DOHH2 (cell line): ENCODE measurements around the gene TSSK1B.

ENCODE experiments used
- H3F3A ChIP-seq: fragments of 200-600 bp; sonication (generic), shearing (Covaris generic); 2 replicates; pipeline ENCODE4 v1.6.0; 2016; ENCODE audit warnings: antibody characterized with exemption, mild to moderate bottlenecking; ENCODE audit not compliant: control insufficient read depth, insufficient read depth
- H3K27ac ChIP-seq: fragments of 200-600 bp; sonication (generic); 2 replicates; pipeline ENCODE4 v1.5.1; 2014; ENCODE audit warnings: low read depth, mild to moderate bottlenecking, low read length, moderate library complexity
- H3K27me3 ChIP-seq: fragments of 200-600 bp; sonication (generic); 2 replicates; pipeline ENCODE4 v1.6.1; 2014; ENCODE audit warnings: mild to moderate bottlenecking, low read length, mixed read lengths; ENCODE audit not compliant: control insufficient read depth
- H3K36me3 ChIP-seq: fragments of 200-600 bp; sonication (generic); 2 replicates; pipeline ENCODE4 v1.6.1; 2014; ENCODE audit warnings: mild to moderate bottlenecking, low read length, moderate library complexity, mixed read lengths; ENCODE audit not compliant: control insufficient read depth
- H3K4me1 ChIP-seq: fragments of 200-600 bp; sonication (generic); 2 replicates; pipeline ENCODE4 v1.6.1; 2014; ENCODE audit warnings: mild to moderate bottlenecking, low read length, mixed read lengths; ENCODE audit not compliant: control insufficient read depth
- H3K4me2 ChIP-seq: fragments of 200-600 bp; sonication (generic); 2 replicates; pipeline ENCODE4 v1.6.0; 2014; ENCODE audit warnings: mild to moderate bottlenecking, low read length, moderate library complexity
- H3K4me3 ChIP-seq: fragments of 200-600 bp; sonication (generic); 2 replicates; pipeline ENCODE4 v1.5.1; 2014; ENCODE audit warnings: mild to moderate bottlenecking, low read length, mixed read lengths
- H3K79me2 ChIP-seq: fragments of 200-600 bp; sonication (generic); 2 replicates; pipeline ENCODE4 v1.6.1; 2014; ENCODE audit warnings: mild to moderate bottlenecking, low read length, mixed read lengths; ENCODE audit not compliant: control insufficient read depth
- H3K9me2 ChIP-seq: fragments of 200-600 bp; sonication (generic); replicated peaks from 2 replicates; pipeline ENCODE4 v1.6.1; 2014; ENCODE audit warnings: mild to moderate bottlenecking, low read length, mixed read lengths; ENCODE audit not compliant: control insufficient read depth
- H3K9me3 ChIP-seq: fragments of 200-600 bp; sonication (generic); 2 replicates; pipeline ENCODE4 v1.6.1; 2014; ENCODE audit warnings: antibody characterized with exemption, low read length, mixed read lengths; ENCODE audit not compliant: control insufficient read depth, insufficient read depth
- H4K20me1 ChIP-seq: fragments of 200-600 bp; sonication (generic); 2 replicates; pipeline ENCODE4 v1.6.0; 2014; ENCODE audit warnings: low read depth, mild to moderate bottlenecking, antibody characterized with exemption, low read length, moderate library complexity; ENCODE audit not compliant: control insufficient read depth, insufficient read depth
- CTCF ChIP-seq: fragments of 200-600 bp; sonication (generic); IDR thresholded peaks from one replicate; pipeline ENCODE4 v1.5.1; 2014; ENCODE audit warnings: antibody characterized with exemption, mild to moderate bottlenecking, low read depth, low read length; ENCODE audit not compliant: poor library complexity, severe bottlenecking
- EZH2phosphoT487 ChIP-seq: fragments of 200-600 bp; sonication (generic); IDR thresholded peaks from 2 replicates; pipeline ENCODE4 v1.6.1; 2017; ENCODE audit warnings: borderline replicate concordance, mild to moderate bottlenecking, antibody characterized with exemption, low read length, moderate library complexity, mixed read lengths

The TSSK1B gene

GRCh38 chr5:113433071-113433470, 1.7 kb downstream of the TSSK1B start:
- no peak overlapping the region for H3K27ac ChIP-seq
- H3K4me2 ChIP-seq, result no peak overlapping the region
- no peaks in the 10 kb centered on the region for H4K20me1 ChIP-seq
- H3K9me3 ChIP-seq, result no peaks in the 10 kb centered on the region
- H3K27me3 ChIP-seq, result no peaks in the 10 kb centered on the region
- H3F3A ChIP-seq, result no peaks in the 10 kb centered on the region
- no peak overlapping the region for H3K4me3 ChIP-seq
- H3K79me2 ChIP-seq, result no peaks in the 10 kb centered on the region
- H3K36me3 ChIP-seq, result no peaks in the 10 kb centered on the region
- no peaks in the 10 kb centered on the region for H3K4me1 ChIP-seq
- no peaks in the 10 kb centered on the region for H3K9me2 ChIP-seq
- no peak for TF ChIP-seq CTCF
- no peak for TF ChIP-seq EZH2phosphoT487

- H3K4me2 ChIP-seq, result no peak overlapping the region
- no peak overlapping the region for H3K27ac ChIP-seq
- no peaks in the 10 kb centered on the region for H3K79me2 ChIP-seq
- no peaks in the 10 kb centered on the region for H3F3A ChIP-seq
- H3K9me3 ChIP-seq, result no peaks in the 10 kb centered on the region
- TF ChIP-seq EZH2phosphoT487 (no peak), CTCF (no peak)
- H3K4me1 ChIP-seq, result no peaks in the 10 kb centered on the region
- no peaks in the 10 kb centered on the region for H4K20me1 ChIP-seq
- no peaks in the 10 kb centered on the region for H3K9me2 ChIP-seq
- H3K4me3 ChIP-seq, result no peak overlapping the region
- H3K27me3 ChIP-seq, result no peaks in the 10 kb centered on the region
- H3K36me3 ChIP-seq, result no peaks in the 10 kb centered on the region
These were observed 6.8 kb downstream of the TSSK1B start for GRCh38 chr5:113427871-113428574.

GRCh38 chr5:113425909-113426308, 8.9 kb downstream of the TSSK1B start:
- H3K9me3 ChIP-seq, result no peaks in the 10 kb centered on the region
- H3K36me3 ChIP-seq, result no peaks in the 10 kb centered on the region
- H3K4me3 ChIP-seq, result no peak overlapping the region
- no peaks in the 10 kb centered on the region for H3K4me1 ChIP-seq
- no peaks in the 10 kb centered on the region for H3K79me2 ChIP-seq
- TF ChIP-seq EZH2phosphoT487, result no peak
- no peak overlapping the region for H3K27ac ChIP-seq
- no peaks in the 10 kb centered on the region for H3F3A ChIP-seq
- H4K20me1 ChIP-seq, result no peaks in the 10 kb centered on the region
- H3K27me3 ChIP-seq, result no peaks in the 10 kb centered on the region
- no peak overlapping the region for H3K4me2 ChIP-seq
- H3K9me2 ChIP-seq, result no peaks in the 10 kb centered on the region

GRCh38 chr5:113421693-113422092, 13.1 kb downstream of the TSSK1B start:
- no peak overlapping the region for H3K27ac ChIP-seq
- no peak for TF ChIP-seq EZH2phosphoT487
- no peak for TF ChIP-seq CTCF
- H3K4me3 ChIP-seq, result no peak overlapping the region
- H3K9me2 ChIP-seq, result no peaks in the 10 kb centered on the region
- no peaks in the 10 kb centered on the region for H3K4me1 ChIP-seq
- no peaks in the 10 kb centered on the region for H3K36me3 ChIP-seq
- no peak overlapping the region for H3K4me2 ChIP-seq
- no peaks in the 10 kb centered on the region for H4K20me1 ChIP-seq
- H3K27me3 ChIP-seq, result no peaks in the 10 kb centered on the region
- H3K9me3 ChIP-seq, result no peaks in the 10 kb centered on the region
- no peaks in the 10 kb centered on the region for H3F3A ChIP-seq
- H3K79me2 ChIP-seq, result no peaks in the 10 kb centered on the region
